Amygdala (tissue), 56 donors: Measurements from ENCODE around the gene LSM3.

Experiments used
- DNase-seq, 56 donors: peaks; one replicate each; lab custom pipeline; 2025; lab: John Stamatoyannopoulos, UW

LSM3 gene

GRCh38 chr3:14142567-14143270, 35.9 kb upstream of the LSM3 start:
- no peak for DNase-seq

DNA sequence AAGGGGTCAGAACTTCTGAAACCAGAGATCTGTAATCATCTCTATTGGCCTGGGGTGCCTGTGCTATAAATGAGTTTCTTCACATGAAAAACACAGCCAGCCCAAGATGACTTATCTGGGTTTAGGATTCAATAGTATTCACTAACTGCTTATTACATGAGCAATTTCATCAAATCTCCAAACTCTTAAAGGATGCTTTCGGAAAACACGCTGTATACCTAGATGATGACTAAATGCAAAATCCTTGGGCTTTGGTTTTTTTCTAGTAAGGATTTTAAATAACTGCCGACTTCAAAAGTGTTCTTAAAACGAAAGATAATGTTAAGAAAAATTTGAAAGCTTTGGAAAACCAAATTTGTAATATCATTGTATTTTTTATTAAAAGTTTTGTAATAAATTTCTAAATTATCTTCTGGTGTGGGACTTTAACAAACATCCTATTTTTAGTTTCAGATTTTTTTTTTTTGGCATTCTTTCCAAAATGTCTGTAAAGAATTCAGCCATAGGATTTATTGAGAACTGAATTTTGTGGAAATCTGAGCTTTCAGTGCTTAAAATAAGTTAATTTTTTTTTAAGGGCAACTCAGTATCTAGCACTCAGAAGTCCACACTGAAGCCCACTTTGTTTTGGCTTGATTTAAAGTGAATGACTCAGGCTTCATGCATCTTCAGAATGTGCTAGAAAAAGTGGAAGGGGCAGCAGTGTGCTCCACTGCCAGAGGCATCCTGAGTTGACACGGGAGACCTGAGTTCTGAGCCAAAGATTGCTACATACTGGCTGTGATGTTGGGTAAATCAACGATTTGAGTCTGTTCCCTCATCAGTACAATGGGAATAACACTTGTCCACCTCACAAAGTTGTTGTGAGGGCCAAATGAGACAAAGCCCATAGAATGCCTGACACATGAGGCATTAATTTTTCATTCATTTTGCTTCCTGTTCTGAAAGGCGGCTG, 35.1 kb upstream of the LSM3 start:
- DNase-seq: no peak

DNA sequence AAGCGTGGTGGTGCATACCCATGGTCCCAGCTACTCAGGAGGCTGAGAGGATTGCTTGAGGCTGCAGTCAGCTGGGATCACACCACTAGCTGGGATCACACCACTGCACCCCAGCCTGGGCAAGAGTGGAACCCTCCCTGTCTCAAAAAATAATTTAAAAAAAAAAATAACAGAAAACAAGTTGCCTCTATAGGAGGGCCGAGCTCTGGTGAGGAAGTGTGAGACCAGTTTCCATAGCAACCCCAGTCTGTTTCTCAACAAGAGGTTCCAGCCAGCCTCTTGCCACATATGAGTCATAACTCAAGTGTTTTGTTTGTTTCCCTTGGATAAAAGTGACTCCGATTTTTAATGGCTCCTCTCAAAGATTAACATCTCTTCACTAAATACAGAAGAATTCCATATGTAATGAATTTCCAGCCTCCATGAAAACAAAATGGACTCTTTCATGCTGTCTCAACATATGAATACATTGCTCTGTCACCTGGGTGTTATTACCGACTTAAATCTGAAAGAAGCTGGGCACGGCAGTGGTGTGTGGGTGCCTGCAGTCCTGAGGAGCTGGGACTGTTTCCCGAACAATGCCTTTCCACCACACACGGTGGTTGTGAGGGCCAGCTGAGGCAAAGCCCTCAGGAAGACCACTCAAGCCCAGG, 34.1 kb upstream of the LSM3 start:
- peak in 28 of 56 donors; percentile 9 to 64 (median 41) for DNase-seq

DNA sequence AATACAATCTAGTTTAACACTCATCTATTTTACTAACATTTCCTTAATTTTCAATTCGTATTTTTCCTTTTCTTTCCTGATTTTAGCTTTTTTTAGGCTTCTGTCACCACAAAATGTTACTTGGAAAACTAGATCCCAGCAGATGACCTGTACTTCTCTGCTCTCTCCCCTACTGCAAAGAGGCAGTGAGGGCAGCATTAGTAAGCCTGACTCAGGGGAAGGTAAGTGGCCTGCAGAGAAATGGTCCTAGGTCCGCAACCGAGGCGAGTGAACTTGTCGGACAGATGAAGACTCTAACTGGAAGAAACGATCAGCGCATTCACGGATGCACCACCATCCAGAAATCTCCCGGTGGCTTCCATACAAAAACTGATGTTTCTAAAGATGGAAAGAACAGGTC, 33.4 kb upstream of the LSM3 start:
- no peak for DNase-seq

GRCh38 chr3:14145670-14146380, 32.8 kb upstream of the LSM3 start:
- no peak for DNase-seq

DNA sequence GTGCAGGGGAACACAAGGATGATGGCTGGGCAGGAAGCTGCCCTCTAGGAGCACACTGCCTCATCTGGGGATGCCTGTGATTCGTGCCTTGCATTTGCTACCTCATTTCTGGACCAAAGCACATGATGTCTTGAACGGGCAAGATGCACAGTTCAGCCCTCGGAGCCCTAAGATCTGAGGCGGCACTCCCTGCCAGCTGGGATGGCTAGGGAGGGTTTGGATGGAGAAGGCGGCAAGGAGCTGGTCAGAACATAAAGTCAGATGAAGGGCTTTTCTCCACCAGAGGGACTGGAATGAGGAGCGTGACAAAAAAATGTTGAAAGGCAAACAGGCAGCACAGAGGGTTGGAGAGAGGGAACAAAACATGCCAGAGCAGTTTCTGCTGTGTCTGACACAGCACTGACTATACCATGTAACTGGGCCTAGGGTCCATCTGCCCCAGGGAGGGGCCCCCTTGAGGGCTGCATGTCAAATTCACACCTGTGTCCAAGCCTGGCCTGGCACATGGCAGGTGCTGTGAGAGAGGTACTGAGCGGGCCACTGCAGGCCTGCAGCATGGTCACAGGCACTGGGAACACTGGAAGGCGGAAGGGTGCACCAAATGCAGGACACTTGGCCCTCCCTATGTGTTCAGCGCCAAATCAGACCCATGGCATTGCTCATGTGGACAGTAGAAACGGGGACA, 32.1 kb upstream of the LSM3 start:
- no peak for DNase-seq

GRCh38 chr3:14147066-14147435, 31.6 kb upstream of the LSM3 start:
- DNase-seq: no peak

DNA sequence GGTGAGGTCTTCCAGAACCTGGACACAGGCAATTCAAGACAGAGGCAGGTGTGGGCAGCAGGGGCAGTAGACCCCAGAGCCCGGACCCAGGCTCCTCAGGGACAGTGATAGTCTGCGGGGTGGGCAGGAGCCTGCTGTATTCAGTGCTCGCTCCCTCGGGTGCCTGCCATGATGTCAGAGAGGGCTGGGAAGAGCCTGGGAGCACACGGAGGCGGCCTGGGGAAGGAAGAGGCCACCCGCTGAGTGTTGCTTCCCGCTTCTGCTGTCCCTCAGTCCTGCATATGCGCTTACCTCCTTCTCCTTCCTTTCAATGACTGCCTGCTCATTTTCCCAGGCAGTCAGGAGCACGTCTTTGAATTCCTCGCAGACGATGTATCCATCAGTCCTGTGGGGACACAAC, 31.0 kb upstream of the LSM3 start:
- DNase-seq: no peak

DNA sequence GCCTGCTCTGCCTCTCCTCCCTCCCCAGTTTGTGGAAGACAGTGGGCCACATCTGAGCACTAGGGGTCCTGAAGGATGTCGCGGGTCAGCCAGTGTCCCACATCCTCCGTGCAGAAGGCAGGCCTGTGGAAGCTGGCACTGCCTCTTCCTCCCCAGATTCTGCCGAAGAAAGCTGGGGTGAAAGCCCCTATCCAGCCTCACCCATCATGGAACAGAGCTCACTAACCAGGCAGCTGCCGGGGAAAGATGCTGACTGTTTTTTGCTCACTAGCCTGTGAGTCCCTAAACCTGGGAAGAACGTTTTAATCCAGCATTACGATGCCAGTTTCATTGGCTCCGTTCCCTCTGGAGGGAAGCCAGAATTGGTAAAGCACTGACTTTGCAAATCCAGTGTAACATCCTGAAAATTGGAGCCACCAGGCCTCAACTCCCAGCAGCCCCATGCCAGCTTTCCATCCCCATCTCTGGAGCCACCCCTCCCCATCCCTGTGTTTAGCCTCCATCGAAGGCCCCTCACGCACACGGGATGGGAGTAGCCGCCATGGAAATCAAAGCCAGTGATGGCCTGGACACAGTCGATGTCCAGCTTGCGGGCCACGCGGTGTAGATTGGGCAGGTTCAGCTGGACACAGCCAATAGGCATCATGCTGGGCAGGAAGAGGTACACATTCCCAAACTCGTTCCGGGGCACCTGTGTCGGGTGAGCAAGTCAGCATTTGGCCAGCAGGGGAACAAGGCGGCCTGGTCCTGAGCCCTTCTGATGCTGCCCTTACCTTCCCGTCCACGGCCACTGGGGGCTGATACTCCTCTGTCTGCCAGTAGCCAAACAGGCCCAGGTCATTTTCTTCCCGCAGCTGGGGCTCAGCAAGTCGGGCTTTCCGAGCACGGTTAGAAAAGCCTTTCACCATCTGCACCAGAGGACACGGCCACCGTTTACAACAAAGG, 30.3 kb upstream of the LSM3 start:
- peak in 6 of 56 donors; percentile 22 to 53 (median 29) for DNase-seq

DNA sequence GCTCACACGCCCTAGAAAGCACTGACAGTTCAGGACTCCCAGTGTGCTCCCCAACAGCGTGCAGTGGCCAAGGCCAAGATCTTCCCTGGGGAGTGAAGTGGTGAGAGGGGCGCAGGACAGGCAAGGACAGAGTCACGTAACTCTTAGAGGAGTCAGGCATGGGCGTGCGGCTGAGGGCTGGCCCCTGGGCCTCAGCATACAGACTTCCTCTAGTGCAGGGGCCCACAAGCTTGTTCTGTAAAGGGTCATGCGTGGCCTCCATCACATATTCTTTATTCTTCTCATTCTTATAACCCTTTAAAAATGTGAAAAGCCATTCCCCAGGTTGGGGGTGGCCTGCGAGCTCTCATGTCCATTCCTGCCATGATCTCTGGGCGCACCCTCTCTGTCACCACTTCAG, 28.5 kb upstream of the LSM3 start:
- no peak for DNase-seq

- no peak for DNase-seq
Measured at GRCh38 chr3:14150491-14151230, 28.0 kb upstream of the LSM3 start.

- DNase-seq: no peak
Measured at GRCh38 chr3:14151471-14152083, 27.0 kb upstream of the LSM3 start.

- DNase-seq: no peak
Measured at GRCh38 chr3:14152233-14152962, 26.2 kb upstream of the LSM3 start.

DNA sequence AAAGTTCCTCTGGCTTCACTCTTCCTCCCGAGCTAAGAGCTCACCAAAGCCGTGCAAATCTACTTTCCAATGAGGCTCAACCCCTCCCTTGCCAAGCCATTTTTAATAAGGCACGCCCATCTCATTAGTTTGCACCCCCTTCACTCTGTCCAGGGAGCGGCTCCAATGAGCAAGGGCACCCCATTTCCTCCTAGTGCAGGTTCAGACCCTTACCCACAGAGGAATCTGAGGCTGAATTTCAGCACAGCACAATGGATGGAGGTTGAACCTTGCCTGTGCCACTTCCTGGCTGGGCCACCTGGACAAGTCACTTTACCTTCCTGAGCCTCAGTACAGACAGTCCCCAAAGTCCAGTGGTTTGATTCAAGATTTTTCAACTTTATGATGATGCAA, 25.7 kb upstream of the LSM3 start:
- DNase-seq: no peak

- no peak for DNase-seq
Measured at GRCh38 chr3:14153663-14154062, 25.0 kb upstream of the LSM3 start.

DNA sequence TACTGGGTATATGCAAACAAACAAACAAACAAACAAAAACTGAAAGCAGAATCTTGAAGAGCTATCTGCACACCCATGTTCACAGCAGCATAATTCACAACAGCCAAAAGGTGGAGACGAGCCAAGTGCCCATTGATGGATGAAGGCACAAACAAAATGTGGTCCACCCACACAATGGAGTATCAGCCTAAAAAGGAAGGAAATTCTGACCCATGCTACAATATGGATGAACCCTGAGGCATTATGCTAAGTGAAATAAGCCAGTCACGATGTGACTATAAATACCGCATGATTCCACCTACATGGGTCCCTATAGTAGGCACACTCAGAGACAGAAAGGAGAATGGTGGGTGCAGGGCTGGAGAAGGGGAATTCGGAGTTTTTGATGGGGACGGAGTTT, 24.3 kb upstream of the LSM3 start:
- DNase-seq: no peak

DNA sequence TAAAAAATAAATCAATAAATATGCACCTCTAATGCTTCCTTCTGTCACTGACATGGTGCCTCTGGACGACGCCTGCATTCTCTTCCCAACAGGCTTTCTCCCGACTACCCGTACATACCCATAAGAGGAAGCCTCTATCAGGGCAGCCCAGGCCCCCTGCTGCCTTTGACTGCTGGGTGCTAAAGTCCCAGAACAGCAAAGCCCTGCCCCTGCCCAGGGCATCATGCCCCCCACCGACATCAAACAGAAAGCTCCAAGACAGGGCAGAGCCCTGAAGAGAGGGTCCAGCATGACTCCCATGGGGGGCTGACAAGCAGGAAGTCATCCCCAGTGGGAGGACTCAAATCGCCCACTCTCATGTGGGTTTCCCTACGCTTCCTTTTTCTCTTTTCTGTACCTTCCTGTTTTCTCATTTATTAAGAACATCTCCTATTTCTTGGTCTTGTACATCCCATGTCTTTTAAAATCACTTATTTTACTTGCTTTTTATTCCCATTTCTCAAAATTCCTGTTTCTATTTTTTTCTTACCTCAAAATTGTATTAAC, 23.6 kb upstream of the LSM3 start:
- no peak for DNase-seq
